ENCODE measurements around the gene GTF3C5. TPM values are rescaled to one million over a fixed set of nuclear protein-coding genes. Genes with fewer than 3 reads are reported as not detected.

Gene GTF3C5
- total and polyA plus RNA-seq, 9 of the 15 experiments (the other 6 are each of a cell fraction or from before 2014, with no cell fraction given): 3.8 to 118 (median 83.7) TPM

DNA sequence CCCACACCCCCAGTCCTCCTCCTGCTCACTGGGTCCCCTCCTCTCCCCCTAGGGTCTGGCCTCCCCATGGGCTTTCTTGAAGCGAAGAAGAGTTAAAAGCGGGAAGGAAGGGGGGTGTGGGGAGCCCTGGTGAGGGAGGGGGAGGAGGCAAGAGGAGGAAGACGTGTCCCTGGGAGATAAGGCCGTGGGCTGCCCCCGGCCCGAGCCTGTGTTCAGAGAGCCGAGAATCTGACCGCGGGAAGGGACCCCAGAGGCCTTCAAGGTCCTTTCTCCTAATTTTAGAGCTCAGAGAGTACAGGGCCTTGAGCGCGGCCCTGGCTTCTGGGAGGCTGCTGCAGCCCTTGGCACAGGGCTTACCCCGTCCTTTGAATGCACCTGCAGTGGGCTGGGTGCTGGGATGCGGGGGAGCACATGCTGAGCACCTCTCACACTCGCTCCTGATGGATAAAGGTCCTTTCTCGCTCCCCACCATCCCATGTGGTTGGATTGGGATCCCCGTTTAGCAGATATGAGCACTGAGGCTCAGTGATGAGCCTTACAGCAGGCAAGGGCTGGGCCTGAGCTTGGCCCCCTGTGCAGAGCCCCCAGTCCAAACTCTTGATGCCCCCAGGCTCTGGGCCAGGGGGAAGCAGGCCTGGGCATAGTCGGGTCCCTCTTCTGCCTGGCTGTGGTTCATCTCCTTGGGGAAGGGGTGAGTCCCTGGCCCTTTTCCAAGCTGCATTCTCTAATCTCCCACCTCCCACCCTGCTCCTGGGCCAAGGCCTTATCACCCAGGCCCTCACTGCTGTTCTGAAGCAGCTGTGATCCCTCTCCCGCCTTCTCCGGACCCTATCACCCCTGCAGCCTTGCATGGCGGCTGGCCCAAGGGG, 46.4 kb upstream of the GTF3C5 start (continued):
- TF ChIP-seq, protein P1, sequence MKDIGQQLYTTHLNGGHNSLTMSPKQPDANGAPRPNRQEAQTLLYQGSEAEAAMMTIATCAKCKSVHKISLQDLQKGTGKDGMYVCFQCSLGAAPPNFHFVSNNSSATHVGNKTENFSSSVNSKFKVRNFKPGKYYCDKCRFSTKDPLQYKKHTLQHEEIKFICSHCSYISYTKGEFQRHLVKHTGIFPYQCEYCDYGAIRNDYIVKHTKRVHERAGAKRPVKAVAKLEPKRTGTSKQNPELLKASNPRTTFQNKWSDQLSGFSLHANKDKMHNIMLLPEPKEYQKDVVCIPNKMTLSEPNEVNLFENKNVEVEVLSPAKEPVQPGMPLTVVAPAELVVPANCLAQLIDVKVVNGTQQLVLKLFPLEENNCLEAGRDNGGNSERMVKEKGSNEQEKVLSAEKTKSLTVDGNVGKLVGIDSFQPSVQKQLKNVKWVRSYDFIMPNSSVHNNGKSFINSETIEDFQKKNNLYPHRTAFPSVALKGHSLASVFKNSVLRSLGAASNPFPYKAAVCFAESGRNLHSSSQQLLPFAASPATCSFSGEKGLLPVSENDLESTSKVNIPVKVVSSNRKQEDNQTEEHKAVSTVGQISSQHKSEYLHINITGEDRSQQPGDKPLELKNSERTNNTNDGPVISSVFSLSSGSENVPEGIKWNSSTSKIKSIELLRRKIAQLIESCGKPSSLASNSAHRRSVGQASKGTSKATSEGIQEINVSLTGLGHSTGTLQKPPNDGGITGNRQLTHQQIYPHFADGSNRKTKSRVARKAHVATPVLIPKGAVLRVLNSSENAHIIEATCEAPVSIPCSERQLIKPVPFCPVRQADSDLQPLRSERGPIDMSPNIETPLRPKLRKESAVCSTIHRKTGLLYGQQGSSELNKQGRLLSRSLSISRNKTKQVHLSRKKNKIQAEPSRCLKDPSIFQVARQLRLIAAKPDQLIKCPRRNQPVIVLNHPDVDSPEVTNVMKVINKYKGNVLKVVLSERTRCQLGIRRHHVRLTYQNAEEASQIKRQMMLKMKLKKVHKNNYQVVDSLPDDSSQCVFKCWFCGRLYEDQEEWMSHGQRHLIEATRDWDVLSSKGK (CRISPR knock-in tag; IDR thresholded peaks at IDR 0.05): no peak
- TF ChIP-seq NFRKB (IDR thresholded peaks at IDR 0.05; ENCODE audit: low read depth) (0 out of 2 replicates have a peak, but pooled peaks have one; percentile 26), BCOR (IDR thresholded peaks at IDR 0.05) (peak; percentile 36; the same call in 1 of the 2 replicates), ZNF436 (CRISPR knock-in tag; IDR thresholded peaks at IDR 0.05) (peak; percentile 58; the same call in 1 of the 2 replicates), ESRRA (IDR thresholded peaks at IDR 0.05; ENCODE audit: borderline replicate concordance, low read depth) (peak; percentile 50), ZNF644 (tag; IDR thresholded peaks at IDR 0.05; ENCODE audit: low read depth) (no peak), ARNT (IDR thresholded peaks at IDR 0.05) (0 out of 4 replicates have a peak, but pooled peaks of 1 of the 2 experiments have one; percentile 36), NR2C2 (CRISPR knock-in tag; IDR thresholded peaks at IDR 0.05) (no peak), NR2C2 (tag; IDR thresholded peaks at IDR 0.05) (no peak), CREB1 (IDR thresholded peaks at IDR 0.05) (no peak), CREB1 (CRISPR knock-in tag; IDR thresholded peaks at IDR 0.05) (peak; percentile 29; the same call in 1 of the 2 replicates), L3MBTL2 (IDR thresholded peaks at IDR 0.05) (peak; percentile 67), ZBED1 (IDR thresholded peaks at IDR 0.05) (peak; percentile 79; the same call in 1 of the 2 replicates), ZNF263 (CRISPR knock-in tag; IDR thresholded peaks at IDR 0.05; ENCODE audit: borderline replicate concordance) (peak; percentile 94)
- TF ChIP-seq, protein P2, sequence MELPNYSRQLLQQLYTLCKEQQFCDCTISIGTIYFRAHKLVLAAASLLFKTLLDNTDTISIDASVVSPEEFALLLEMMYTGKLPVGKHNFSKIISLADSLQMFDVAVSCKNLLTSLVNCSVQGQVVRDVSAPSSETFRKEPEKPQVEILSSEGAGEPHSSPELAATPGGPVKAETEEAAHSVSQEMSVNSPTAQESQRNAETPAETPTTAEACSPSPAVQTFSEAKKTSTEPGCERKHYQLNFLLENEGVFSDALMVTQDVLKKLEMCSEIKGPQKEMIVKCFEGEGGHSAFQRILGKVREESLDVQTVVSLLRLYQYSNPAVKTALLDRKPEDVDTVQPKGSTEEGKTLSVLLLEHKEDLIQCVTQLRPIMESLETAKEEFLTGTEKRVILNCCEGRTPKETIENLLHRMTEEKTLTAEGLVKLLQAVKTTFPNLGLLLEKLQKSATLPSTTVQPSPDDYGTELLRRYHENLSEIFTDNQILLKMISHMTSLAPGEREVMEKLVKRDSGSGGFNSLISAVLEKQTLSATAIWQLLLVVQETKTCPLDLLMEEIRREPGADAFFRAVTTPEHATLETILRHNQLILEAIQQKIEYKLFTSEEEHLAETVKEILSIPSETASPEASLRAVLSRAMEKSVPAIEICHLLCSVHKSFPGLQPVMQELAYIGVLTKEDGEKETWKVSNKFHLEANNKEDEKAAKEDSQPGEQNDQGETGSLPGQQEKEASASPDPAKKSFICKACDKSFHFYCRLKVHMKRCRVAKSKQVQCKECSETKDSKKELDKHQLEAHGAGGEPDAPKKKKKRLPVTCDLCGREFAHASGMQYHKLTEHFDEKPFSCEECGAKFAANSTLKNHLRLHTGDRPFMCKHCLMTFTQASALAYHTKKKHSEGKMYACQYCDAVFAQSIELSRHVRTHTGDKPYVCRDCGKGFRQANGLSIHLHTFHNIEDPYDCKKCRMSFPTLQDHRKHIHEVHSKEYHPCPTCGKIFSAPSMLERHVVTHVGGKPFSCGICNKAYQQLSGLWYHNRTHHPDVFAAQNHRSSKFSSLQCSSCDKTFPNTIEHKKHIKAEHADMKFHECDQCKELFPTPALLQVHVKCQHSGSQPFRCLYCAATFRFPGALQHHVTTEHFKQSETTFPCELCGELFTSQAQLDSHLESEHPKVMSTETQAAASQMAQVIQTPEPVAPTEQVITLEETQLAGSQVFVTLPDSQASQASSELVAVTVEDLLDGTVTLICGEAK (IDR thresholded peaks at IDR 0.05): 0 out of 2 replicates have a peak, but pooled peaks have one; percentile 19
- TF ChIP-seq, protein P2 (CRISPR knock-in tag; IDR thresholded peaks at IDR 0.05): no peak
